GM12878 (cell line): Measurements from ENCODE around the gene PIGBOS1. TPM values are rescaled to one million over a fixed set of nuclear protein-coding genes. Genes with fewer than 3 reads are reported as not detected.

Source experiments
- ATAC-seq: fragments of 200-7000 bp; cut with Tn5 transposase; 3 replicates; pipeline ENCODE4 v1.9.1; 2020; ENCODE audit warnings: mild to moderate bottlenecking, moderate library complexity
- BruUV-seq: library from RNA; stranded (reverse); fragments of 400-500 nt; replicated peaks from 2 replicates; lab custom pipeline; 2021; lab: Mats Ljungman, UMichigan
- CTCF ChIA-PET: fragments of 300-600 bp; sonication (Branson Sonifier 250); formaldehyde crosslinking; extraction: SDS; loops from one replicate; lab custom pipeline; 2021; ENCODE audit warnings: inconsistent platforms; lab: Yijun Ruan, JAX
- POLR2A ChIA-PET: fragments of 350-600 bp; formaldehyde crosslinking; extraction: SDS; loops from one replicate; lab custom pipeline; 2021; ENCODE audit warnings: inconsistent platforms; lab: Charles Lee
- RAD21 ChIA-PET: fragments of 300-600 bp; sonication (Branson Sonifier 250); formaldehyde crosslinking; loops from one replicate; lab custom pipeline; 2023; ENCODE audit warnings: antibody characterized with exemption; ENCODE audit not compliant: unreplicated experiment; lab: Charles Lee
- SMC1A ChIA-PET: fragments of 300-600 bp; sonication (Branson Sonifier 250); formaldehyde crosslinking; loops from one replicate; lab custom pipeline; 2023; ENCODE audit not compliant: unreplicated experiment, uncharacterized antibody; lab: Charles Lee
- DNase-seq: peaks from one replicate; pipeline ENCODE4 v3.0.0-alpha.2; 2011; ENCODE audit warnings: low read depth, low spot score
- FAIRE-seq: peaks from 3 replicates; lab custom pipeline; 2011; peaks lifted over from hg19 to GRCh38; lab: Jason Lieb, UNC
- H2AFZ ChIP-seq: 2 replicates; pipeline ENCODE4 v1.6.0; 2011; ENCODE audit warnings: low read depth, low read length, control low read depth; ENCODE audit not compliant: control insufficient read depth
- H3K27ac ChIP-seq: 2 replicates; pipeline ENCODE4 v1.5.1; 2011; ENCODE audit warnings: control low read depth; ENCODE audit not compliant: control insufficient read depth, insufficient read depth
- H3K27me3 ChIP-seq, 2 experiments: replicated peaks in 1 of 2; 2 replicates each; pipeline versions ENCODE4 v1.6.0 to v1.6.1; 2011; ENCODE audit warnings: low read length in 1 of 2; ENCODE audit not compliant: control insufficient read depth in 2 of 2, insufficient read depth in 2 of 2
- H3K36me3 ChIP-seq, 2 experiments: 2 replicates each; pipeline ENCODE4 v1.5.1; 2011; ENCODE audit warnings: low read length in 1 of 2; ENCODE audit not compliant: control insufficient read depth in 2 of 2, insufficient read depth in 2 of 2
- H3K4me1 ChIP-seq: 2 replicates; pipeline ENCODE4 v1.6.1; 2011; ENCODE audit warnings: mild to moderate bottlenecking, low read length, moderate library complexity, mixed read lengths; ENCODE audit not compliant: control insufficient read depth, insufficient read depth
- H3K4me2 ChIP-seq: 2 replicates; pipeline ENCODE4 v1.6.0; 2011; ENCODE audit warnings: control low read depth; ENCODE audit not compliant: control insufficient read depth, insufficient read depth
- H3K4me3 ChIP-seq: fragments of 200-600 bp; sonication (generic); 2 replicates; pipeline ENCODE4 v1.5.1; 2016
- H3K79me2 ChIP-seq: 2 replicates; pipeline ENCODE4 v1.6.0; 2011; ENCODE audit warnings: low read length; ENCODE audit not compliant: control insufficient read depth, insufficient read depth
- H3K9ac ChIP-seq: 2 replicates; pipeline ENCODE4 v1.8.0; 2011; ENCODE audit warnings: low read length, control low read depth, mixed read lengths; ENCODE audit not compliant: control insufficient read depth, insufficient read depth
- H3K9me3 ChIP-seq: replicated peaks from 3 replicates; pipeline ENCODE4 v1.5.1; 2011; ENCODE audit warnings: mild to moderate bottlenecking, low read length; ENCODE audit not compliant: control insufficient read depth, insufficient read depth
- H4K20me1 ChIP-seq: 2 replicates; pipeline ENCODE4 v1.6.0; 2011; ENCODE audit not compliant: control insufficient read depth, insufficient read depth
- FOXK2 ChIP-seq: fragments of 450-650 bp; IDR thresholded peaks from 2 replicates; pipeline ENCODE4 v1.6.1; 2017; ENCODE audit warnings: mild to moderate bottlenecking, moderate library complexity
- RUNX3 ChIP-seq: IDR thresholded peaks from 2 replicates; pipeline ENCODE4 v1.6.1; 2012; ENCODE audit warnings: low read length, inconsistent platforms
- WGBS: methylation state at CpG from one replicate; pipeline ENCODE4 v1.1.6; 2016; ENCODE audit warnings: low lambda C conversion rate; ENCODE audit not compliant: insufficient replicate concordance, insufficient coverage; ENCODE audit errors: missing lambda C conversion rate; 5-methylcytosine and 5-hydroxymethylcytosine counted together
- in situ Hi-C: fragments of 300-500 bp; cut with MboI; formaldehyde crosslinking; loops from 9 replicates; pipeline ENCODE4 v1.14.3; 2018; ENCODE audit warnings: mixed read lengths
- intact Hi-C: fragments of 100-400 bp; cut with micrococcal nuclease; formaldehyde crosslinking; loops from one replicate; pipeline ENCODE4 v1.14.2; 2022; ENCODE audit not compliant: unreplicated experiment
- polyA plus RNA-seq, 11 experiments: library from polyadenylated mRNA; depleted of rRNA in 4 of 11; unstranded in 6 of 11; stranded (reverse) in 5 of 11; fragments of >200 nt; fragmentation: Nextera tagmentation in 4 of 11; fragmentation: Illumina TruSeq in 1 of 11; extraction: Ambion mirVana in 4 of 11; extraction: Trizol in 1 of 11; gene quantifications; 1 replicate in 1 of 11; 2 replicates in 10 of 11; pipeline versions ENCODE4 v1.2.1 to v1.2.3, GENCODE V29; 2011 to 2016; ENCODE audit warnings: inconsistent platforms in 2 of 11, missing spikeins in 2 of 11, low read depth in 1 of 11
- total RNA-seq, 4 experiments: library from RNA; depleted of rRNA in 3 of 4; stranded (reverse); fragments of >200 nt in 3 of 4; fragmentation: Illumina TruSeq in 1 of 4; extraction: Trizol in 1 of 4; gene quantifications; 2 replicates each; pipeline versions ENCODE4 v1.2.1 to v1.2.3, GENCODE V29; 2013 to 2021
- TF ChIP-seq, protein P1 (sequence below): fragments of 450-650 bp; IDR thresholded peaks from 2 replicates; pipeline ENCODE4 v1.6.1; 2017; ENCODE audit warnings: mild to moderate bottlenecking, moderate library complexity

The PIGBOS1 gene
- total and polyA plus RNA-seq, 10 of the 15 experiments (the other 5 are each of a cell fraction or from before 2014, with no cell fraction given), result 7.1 to 24.7 (median 10.2) TPM

DNA sequence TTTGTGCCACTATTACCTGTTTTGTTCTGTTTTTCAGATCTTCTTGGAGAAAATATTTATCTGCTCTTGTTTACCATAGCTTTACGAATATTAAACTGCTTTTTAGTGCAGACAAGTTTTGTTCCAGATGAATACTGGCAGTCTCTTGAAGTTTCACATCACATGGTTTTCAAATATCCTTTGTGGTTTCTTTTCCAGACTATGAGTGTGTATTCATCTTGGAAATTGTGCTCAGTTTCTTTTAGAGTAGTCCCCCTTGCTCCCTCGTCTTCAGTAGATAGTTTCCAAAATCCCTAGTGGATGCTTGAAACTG lies 1.3 kb upstream of the PIGBOS1 start:
- no peaks in the 10 kb centered on the region for H4K20me1 ChIP-seq
- in situ Hi-C loops (no loop called here), intact Hi-C loops (no loop called here)
- POLR2A ChIA-PET, result no interaction called here
- H3K36me3 ChIP-seq, result no peaks in the 10 kb centered on the region; a peak in 1 of 4 replicates
- no peaks in the 10 kb centered on the region for H3K9me3 ChIP-seq
- peaks cover 33% of the 10 kb centered on the region for H3K79me2 ChIP-seq
- H3K9ac ChIP-seq, result peak overlapping the region; percentile 100
- peak overlapping the region; percentile 80 for H3K4me3 ChIP-seq
- FAIRE-seq (no peak), DNase-seq (no peak), ATAC-seq (no peak)
- SMC1A ChIA-PET, result interaction anchor here (0.6 to 2.5 kb wide), 6 partner anchors 32 to 119 kb away, joined by 3 to 9 read pairs (median 4); no protein-coding TSS in a partner anchor
- peak overlapping the region; percentile 15; the same call in 1 of the 2 replicates for H2AFZ ChIP-seq
- BruUV-seq, result no TSS peak
- WGBS, result 32% methylated on average over 2 of the region's 2 CpGs
- H3K27me3 ChIP-seq, result no peaks in the 10 kb centered on the region
- peak overlapping the region; percentile 100 for H3K27ac ChIP-seq
- RAD21 ChIA-PET, result interaction anchor here (1.8 to 2.3 kb wide), 3 partner anchors 88 to 119 kb away, joined by 8 to 24 read pairs (median 15); partner anchors contain the start of genes CCPG1 and PIERCE2
- TF ChIP-seq, protein P1, sequence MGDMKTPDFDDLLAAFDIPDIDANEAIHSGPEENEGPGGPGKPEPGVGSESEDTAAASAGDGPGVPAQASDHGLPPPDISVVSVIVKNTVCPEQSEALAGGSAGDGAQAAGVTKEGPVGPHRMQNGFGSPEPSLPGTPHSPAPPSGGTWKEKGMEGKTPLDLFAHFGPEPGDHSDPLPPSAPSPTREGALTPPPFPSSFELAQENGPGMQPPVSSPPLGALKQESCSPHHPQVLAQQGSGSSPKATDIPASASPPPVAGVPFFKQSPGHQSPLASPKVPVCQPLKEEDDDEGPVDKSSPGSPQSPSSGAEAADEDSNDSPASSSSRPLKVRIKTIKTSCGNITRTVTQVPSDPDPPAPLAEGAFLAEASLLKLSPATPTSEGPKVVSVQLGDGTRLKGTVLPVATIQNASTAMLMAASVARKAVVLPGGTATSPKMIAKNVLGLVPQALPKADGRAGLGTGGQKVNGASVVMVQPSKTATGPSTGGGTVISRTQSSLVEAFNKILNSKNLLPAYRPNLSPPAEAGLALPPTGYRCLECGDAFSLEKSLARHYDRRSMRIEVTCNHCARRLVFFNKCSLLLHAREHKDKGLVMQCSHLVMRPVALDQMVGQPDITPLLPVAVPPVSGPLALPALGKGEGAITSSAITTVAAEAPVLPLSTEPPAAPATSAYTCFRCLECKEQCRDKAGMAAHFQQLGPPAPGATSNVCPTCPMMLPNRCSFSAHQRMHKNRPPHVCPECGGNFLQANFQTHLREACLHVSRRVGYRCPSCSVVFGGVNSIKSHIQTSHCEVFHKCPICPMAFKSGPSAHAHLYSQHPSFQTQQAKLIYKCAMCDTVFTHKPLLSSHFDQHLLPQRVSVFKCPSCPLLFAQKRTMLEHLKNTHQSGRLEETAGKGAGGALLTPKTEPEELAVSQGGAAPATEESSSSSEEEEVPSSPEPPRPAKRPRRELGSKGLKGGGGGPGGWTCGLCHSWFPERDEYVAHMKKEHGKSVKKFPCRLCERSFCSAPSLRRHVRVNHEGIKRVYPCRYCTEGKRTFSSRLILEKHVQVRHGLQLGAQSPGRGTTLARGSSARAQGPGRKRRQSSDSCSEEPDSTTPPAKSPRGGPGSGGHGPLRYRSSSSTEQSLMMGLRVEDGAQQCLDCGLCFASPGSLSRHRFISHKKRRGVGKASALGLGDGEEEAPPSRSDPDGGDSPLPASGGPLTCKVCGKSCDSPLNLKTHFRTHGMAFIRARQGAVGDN, result 0 out of 2 replicates have a peak, but pooled peaks have one; percentile 2
- no peak for TF ChIP-seq FOXK2
- TF ChIP-seq RUNX3, result peak; percentile 8; the same call in 1 of the 2 replicates
- H3K4me1 ChIP-seq, result no peaks in the 10 kb centered on the region
- CTCF ChIA-PET, result interaction anchor here (0.6 to 1.8 kb wide), 6 partner anchors 88 to 141 kb away, joined by 3 to 9 read pairs (median 3); partner anchors contain the start of genes CCPG1, PIERCE2 and RSL24D1
- peak overlapping the region; percentile 92 for H3K4me2 ChIP-seq
